GM10248 (cell line): ENCODE measurements around the gene TAF12.

ENCODE experiments used
- CTCF ChIA-PET: fragments of 300-600 bp; sonication (Branson Sonifier 250); formaldehyde crosslinking; extraction: SDS; loops from one replicate; lab custom pipeline; 2021; ENCODE audit warnings: antibody characterized with exemption; lab: Yijun Ruan, JAX
- POLR2A ChIA-PET: fragments of 350-650 bp; sonication (Branson Sonifier 250); formaldehyde crosslinking; extraction: SDS; loops from one replicate; lab custom pipeline; 2020; ENCODE audit warnings: antibody characterized with exemption; lab: Yijun Ruan, JAX
- DNase-seq: peaks from one replicate; pipeline ENCODE4 v3.0.0; 2012; ENCODE audit errors: extremely low spot score
- TF ChIP-seq, protein P1 (sequence below): IDR thresholded peaks from 2 replicates; pipeline ENCODE4 v1.5.1; 2012; ENCODE audit warnings: mild to moderate bottlenecking, low read depth; ENCODE audit errors: extremely low read depth, missing control alignments, control extremely low read depth

TAF12 gene

DNA sequence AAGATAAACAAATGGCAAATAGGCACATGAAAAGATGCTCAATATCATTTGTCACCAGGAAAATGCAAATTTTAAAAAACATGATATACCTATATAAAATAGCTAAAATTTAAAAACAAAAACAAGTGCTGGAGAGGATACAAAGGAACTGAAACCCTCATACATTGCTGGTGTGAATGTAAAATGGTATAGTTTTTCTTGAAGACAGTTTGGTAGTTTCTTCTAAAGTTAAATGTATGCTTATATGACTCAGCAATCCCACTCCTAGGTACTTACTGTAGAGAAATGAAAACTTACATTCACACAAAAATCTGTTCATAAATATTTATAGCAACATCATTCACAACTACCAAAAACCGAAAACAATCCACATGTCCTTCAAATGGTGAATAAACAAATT is 11.2 kb downstream of the TAF12 start:
- CTCF ChIA-PET = interaction anchor here (1.6 kb wide), 1 partner anchor 14 kb away, joined by 4 read pairs; no protein-coding TSS in a partner anchor
- DNase-seq = peak; percentile 28
- TF ChIP-seq, protein P1, sequence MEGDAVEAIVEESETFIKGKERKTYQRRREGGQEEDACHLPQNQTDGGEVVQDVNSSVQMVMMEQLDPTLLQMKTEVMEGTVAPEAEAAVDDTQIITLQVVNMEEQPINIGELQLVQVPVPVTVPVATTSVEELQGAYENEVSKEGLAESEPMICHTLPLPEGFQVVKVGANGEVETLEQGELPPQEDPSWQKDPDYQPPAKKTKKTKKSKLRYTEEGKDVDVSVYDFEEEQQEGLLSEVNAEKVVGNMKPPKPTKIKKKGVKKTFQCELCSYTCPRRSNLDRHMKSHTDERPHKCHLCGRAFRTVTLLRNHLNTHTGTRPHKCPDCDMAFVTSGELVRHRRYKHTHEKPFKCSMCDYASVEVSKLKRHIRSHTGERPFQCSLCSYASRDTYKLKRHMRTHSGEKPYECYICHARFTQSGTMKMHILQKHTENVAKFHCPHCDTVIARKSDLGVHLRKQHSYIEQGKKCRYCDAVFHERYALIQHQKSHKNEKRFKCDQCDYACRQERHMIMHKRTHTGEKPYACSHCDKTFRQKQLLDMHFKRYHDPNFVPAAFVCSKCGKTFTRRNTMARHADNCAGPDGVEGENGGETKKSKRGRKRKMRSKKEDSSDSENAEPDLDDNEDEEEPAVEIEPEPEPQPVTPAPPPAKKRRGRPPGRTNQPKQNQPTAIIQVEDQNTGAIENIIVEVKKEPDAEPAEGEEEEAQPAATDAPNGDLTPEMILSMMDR = no peak
- POLR2A ChIA-PET = interaction anchor here (0.9 kb wide), 1 partner anchor 401 kb away, joined by 4 read pairs; no protein-coding TSS in a partner anchor

- TF ChIP-seq, protein P1 = no peak
- POLR2A ChIA-PET = interaction anchor here (1.4 kb wide), 1 partner anchor 31 kb away, joined by 3 read pairs; no protein-coding TSS in a partner anchor
- CTCF ChIA-PET = interaction anchor here (1.9 kb wide), 1 partner anchor 9 kb away, joined by 5 read pairs; no protein-coding TSS in a partner anchor
These were observed 29.7 kb downstream of the TAF12 start for GRCh38 chr1:28613175-28613574.

DNA sequence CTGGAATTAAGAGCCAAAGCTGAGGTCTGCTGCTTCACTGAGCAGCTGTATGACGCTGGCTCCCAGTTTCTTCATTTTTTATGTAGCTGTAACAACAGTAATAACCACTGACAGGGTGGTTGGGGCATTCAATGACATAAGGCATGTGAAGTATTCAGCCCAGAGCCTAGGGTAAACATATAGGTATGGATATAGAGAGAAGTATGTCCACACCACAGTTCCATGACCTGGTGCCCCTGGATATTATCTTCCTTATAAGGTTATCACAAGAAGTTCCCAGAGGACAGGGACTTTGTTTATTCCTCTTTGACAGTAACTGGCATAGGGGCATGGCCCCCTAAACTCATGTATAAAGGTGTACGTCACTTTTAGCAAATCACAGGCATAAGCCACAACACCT is 36.1 kb downstream of the TAF12 start:
- POLR2A ChIA-PET = no interaction called here
- DNase-seq = no peak
- CTCF ChIA-PET = interaction anchor here (1.2 to 2.2 kb wide), 4 partner anchors 9 to 247 kb away, joined by 3 to 9 read pairs (median 4); partner anchors contain the start of gene TAF12
- TF ChIP-seq, protein P1 = no peak

More at GRCh38 chr1:28613175-28613574, 29.7 kb downstream of the TAF12 start:
- no peak for DNase-seq

- TF ChIP-seq, protein P1 = no peak
- POLR2A ChIA-PET = interaction anchor here (1.0 to 5.1 kb wide), 2 partner anchors 24 to 26 kb away, joined by 4 to 35 read pairs; no protein-coding TSS in a partner anchor
- no peak for DNase-seq
- CTCF ChIA-PET = interaction anchor here (1.0 to 6.8 kb wide), 11 partner anchors 10 to 272 kb away, joined by 3 to 44 read pairs (median 12); no protein-coding TSS in a partner anchor
These were observed 37.9 kb downstream of the TAF12 start for GRCh38 chr1:28604962-28605361.

GRCh38 chr1:28604411-28604810 is 38.5 kb downstream of the TAF12 start:
- TF ChIP-seq, protein P1 = no peak
- POLR2A ChIA-PET = interaction anchor here (1.0 to 5.1 kb wide), 3 partner anchors 23 to 96 kb away, joined by 3 to 35 read pairs (median 4); partner anchors contain the start of gene TAF12
- CTCF ChIA-PET = interaction anchor here (0.8 to 6.8 kb wide), 12 partner anchors 12 to 430 kb away, joined by 3 to 44 read pairs (median 17); no protein-coding TSS in a partner anchor
- no peak for DNase-seq

DNA sequence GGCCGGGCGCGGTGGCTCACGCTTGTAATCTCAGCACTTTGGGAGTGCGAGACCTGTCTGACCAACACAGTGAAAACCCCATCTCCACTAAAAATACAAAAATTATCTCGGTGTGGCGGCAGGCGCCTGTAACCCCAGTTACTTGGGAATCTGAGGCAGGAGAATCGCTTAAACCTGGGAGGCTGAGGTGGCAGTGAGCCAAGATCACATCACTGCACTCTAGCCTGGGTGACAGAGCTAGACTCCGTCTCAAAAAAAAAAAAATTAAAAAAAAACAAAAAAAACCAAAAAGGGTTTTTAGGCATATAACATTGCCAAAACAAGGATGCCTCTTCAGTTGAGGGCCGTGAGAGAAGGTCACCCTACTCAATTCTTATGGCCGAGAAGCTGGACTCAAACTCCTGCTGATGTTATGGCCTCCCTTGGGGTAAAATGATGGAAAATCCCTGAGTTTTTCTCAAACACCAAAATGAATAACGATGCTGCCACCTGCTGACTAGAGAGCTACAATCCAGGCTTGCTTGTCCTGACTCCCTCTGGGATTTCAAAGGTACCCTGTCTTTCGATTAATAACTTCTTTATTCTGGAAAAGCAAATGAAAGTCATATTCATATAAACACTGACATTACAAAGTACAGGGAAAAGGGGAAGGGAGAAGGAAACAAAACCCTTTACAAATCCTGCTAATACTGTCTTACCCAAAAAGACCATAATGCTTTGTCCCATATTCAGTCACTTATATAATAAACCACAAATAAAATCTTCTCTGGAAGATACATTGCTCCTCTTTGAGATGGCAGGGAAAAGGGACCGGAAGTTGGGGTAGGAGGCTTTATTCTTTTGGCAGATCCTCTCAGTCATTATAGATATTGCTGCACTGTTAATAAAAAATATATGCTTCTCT is 40.1 kb downstream of the TAF12 start:
- peak; percentile 56 for DNase-seq
- POLR2A ChIA-PET = interaction anchor here (1.4 to 5.1 kb wide), 2 partner anchors 21 to 24 kb away, joined by 8 to 35 read pairs; no protein-coding TSS in a partner anchor
- CTCF ChIA-PET = interaction anchor here (0.6 to 6.8 kb wide), 26 partner anchors 9 to 354 kb away, joined by 3 to 44 read pairs (median 6); partner anchors contain the start of gene RAB42
- TF ChIP-seq, protein P1 = peak; percentile 75
